IMR-90 (cell line): ENCODE results near the gene RELN. TPM values are rescaled to one million over a fixed set of nuclear protein-coding genes. Genes with fewer than 3 reads are reported as not detected.

Experiments used
- ATAC-seq: fragments of 200-7000 bp; cut with Tn5 transposase; 2 replicates; pipeline ENCODE4 v1.9.1; 2020; ENCODE audit warnings: low read depth, mild to moderate bottlenecking, moderate library complexity
- BruUV-seq: library from RNA; stranded (reverse); fragments of 400-500 nt; replicated peaks from 2 replicates; lab custom pipeline; 2021; lab: Mats Ljungman, UMichigan
- CTCF ChIA-PET: fragments of 300-600 bp; formaldehyde crosslinking; extraction: SDS; loops from one replicate; lab custom pipeline; 2021; ENCODE audit warnings: antibody characterized with exemption; lab: Yijun Ruan, JAX
- POLR2A ChIA-PET: fragments of 300-600 bp; sonication (Branson Sonifier 250); formaldehyde crosslinking; loops from one replicate; lab custom pipeline; 2022; ENCODE audit warnings: antibody characterized with exemption; ENCODE audit not compliant: unreplicated experiment; lab: Charles Lee
- DNase-seq: peaks from one replicate; pipeline ENCODE4 v3.0.0; 2013
- H2AFZ ChIP-seq: replicated peaks from 2 replicates; pipeline ENCODE3; 2013; ENCODE audit warnings: low read length, mild to moderate bottlenecking; ENCODE audit not compliant: poor library complexity
- H2AK5ac ChIP-seq: 2 replicates; pipeline ENCODE4 v1.6.1; 2013; ENCODE audit warnings: low read depth, low read length, inconsistent platforms
- H2AK9ac ChIP-seq: replicated peaks from 2 replicates; pipeline ENCODE3; 2013; ENCODE audit warnings: mild to moderate bottlenecking, low read depth, low read length, moderate library complexity; ENCODE audit not compliant: poor library complexity
- H2BK120ac ChIP-seq: 2 replicates; pipeline ENCODE4 v1.6.1; 2013; ENCODE audit warnings: low read depth, low read length, inconsistent platforms
- H2BK15ac ChIP-seq: 3 replicates; pipeline ENCODE4 v1.6.1; 2013; ENCODE audit warnings: low read depth, low read length, inconsistent platforms
- H2BK20ac ChIP-seq: 2 replicates; pipeline ENCODE4 v1.6.1; 2013; ENCODE audit warnings: low read depth, mild to moderate bottlenecking, inconsistent platforms, low read length, moderate library complexity
- H2BK5ac ChIP-seq: 2 replicates; pipeline ENCODE4 v1.6.1; 2013; ENCODE audit warnings: mild to moderate bottlenecking, low read depth, low read length, inconsistent platforms; ENCODE audit not compliant: poor library complexity, severe bottlenecking
- H3K14ac ChIP-seq: replicated peaks from 2 replicates; pipeline ENCODE4 v1.6.1; 2013; ENCODE audit warnings: low read depth, low read length, inconsistent platforms
- H3K18ac ChIP-seq: 2 replicates; pipeline ENCODE4 v1.6.1; 2013; ENCODE audit warnings: low read depth, low read length, control low read depth
- H3K23ac ChIP-seq: 2 replicates; pipeline ENCODE4 v1.6.1; 2013; ENCODE audit warnings: low read depth, low read length, inconsistent platforms
- H3K27ac ChIP-seq: 2 replicates; pipeline ENCODE4 v1.5.1; 2013; ENCODE audit warnings: mild to moderate bottlenecking, control low read depth, low read length; ENCODE audit not compliant: insufficient read depth
- H3K27me3 ChIP-seq: 2 replicates; pipeline ENCODE4 v1.6.1; 2013; ENCODE audit warnings: low read length; ENCODE audit not compliant: control insufficient read depth, insufficient read depth
- H3K36me3 ChIP-seq: 2 replicates; pipeline ENCODE4 v1.6.1; 2013; ENCODE audit warnings: low read length, mixed read lengths; ENCODE audit not compliant: control insufficient read depth, insufficient read depth
- H3K4ac ChIP-seq: 2 replicates; pipeline ENCODE4 v1.6.1; 2013; ENCODE audit warnings: low read depth, low read length, inconsistent platforms
- H3K4me1 ChIP-seq: 2 replicates; pipeline ENCODE4 v1.6.1; 2013; ENCODE audit warnings: low read length, mixed read lengths; ENCODE audit not compliant: control insufficient read depth, insufficient read depth
- H3K4me2 ChIP-seq: 2 replicates; pipeline ENCODE4 v1.6.1; 2013; ENCODE audit warnings: low read depth, mild to moderate bottlenecking, control low read depth, low read length, moderate library complexity
- H3K4me3 ChIP-seq: 2 replicates; pipeline ENCODE4 v1.5.1; 2013; ENCODE audit warnings: low read depth, mild to moderate bottlenecking, control low read depth, low read length, moderate library complexity; ENCODE audit not compliant: insufficient read depth
- H3K56ac ChIP-seq: 2 replicates; pipeline ENCODE4 v1.6.1; 2013; ENCODE audit warnings: low read length, inconsistent platforms; ENCODE audit not compliant: insufficient read depth; ENCODE audit errors: extremely low read depth
- H3K79me1 ChIP-seq, 2 experiments: 2 replicates each; pipeline ENCODE4 v1.6.1; 2013; ENCODE audit warnings: low read length in 2 of 2, inconsistent platforms in 1 of 2, low read depth in 1 of 2
- H3K9ac ChIP-seq: 2 replicates; pipeline ENCODE4 v1.6.1; 2013; ENCODE audit warnings: low read depth, low read length, control low read depth
- H3K9me1 ChIP-seq: 2 replicates; pipeline ENCODE4 v1.6.1; 2013; ENCODE audit warnings: low read length, inconsistent platforms; ENCODE audit not compliant: insufficient read depth
- H3K9me3 ChIP-seq: 2 replicates; pipeline ENCODE4 v1.6.1; 2013; ENCODE audit warnings: low read length; ENCODE audit not compliant: control insufficient read depth, insufficient read depth
- H4K20me1 ChIP-seq: 2 replicates; pipeline ENCODE4 v1.6.1; 2013; ENCODE audit warnings: low read length, inconsistent platforms; ENCODE audit not compliant: insufficient read depth
- H4K5ac ChIP-seq: 2 replicates; pipeline ENCODE4 v1.6.1; 2013; ENCODE audit warnings: mild to moderate bottlenecking, low read depth, low read length, control low read depth
- H4K8ac ChIP-seq, 2 experiments: 2 replicates each; pipeline ENCODE4 v1.6.1; 2013; ENCODE audit warnings: low read depth in 2 of 2, low read length in 2 of 2, control low read depth in 1 of 2, inconsistent platforms in 1 of 2
- H4K91ac ChIP-seq: 2 replicates; pipeline ENCODE4 v1.6.1; 2013; ENCODE audit warnings: low read depth, low read length, inconsistent platforms; ENCODE audit not compliant: insufficient read depth
- BHLHE40 ChIP-seq: fragments of 150-350 bp; IDR thresholded peaks from 2 replicates; pipeline ENCODE4 v1.6.1; 2016; ENCODE audit warnings: mild to moderate bottlenecking, low read depth, low read length
- CEBPB ChIP-seq: IDR thresholded peaks from 2 replicates; pipeline ENCODE4 v1.6.1; 2012; ENCODE audit warnings: low read depth, low read length, improper control_type of control experiment
- CHD1 ChIP-seq: IDR thresholded peaks from 2 replicates; pipeline ENCODE4 v1.6.1; 2012; ENCODE audit warnings: low read depth, low read length, improper control_type of control experiment
- CTCF ChIP-seq: conservative IDR thresholded peaks from 2 replicates; pipeline ENCODE4 v1.5.1; 2012; ENCODE audit warnings: mild to moderate bottlenecking, low read depth, low read length, improper control_type of control experiment
- ELK1 ChIP-seq: fragments of 150-350 bp; IDR thresholded peaks from 2 replicates; pipeline ENCODE4 v1.6.1; 2016; ENCODE audit warnings: low read depth, mild to moderate bottlenecking, low read length, moderate library complexity, borderline replicate concordance
- FOS ChIP-seq: fragments of 150-350 bp; IDR thresholded peaks from 2 replicates; pipeline ENCODE4 v1.6.1; 2016; ENCODE audit warnings: low read depth, low read length
- MAFK ChIP-seq: IDR thresholded peaks from 2 replicates; pipeline ENCODE4 v1.6.1; 2012; ENCODE audit warnings: low read depth, low read length, improper control_type of control experiment
- MAZ ChIP-seq: IDR thresholded peaks from 2 replicates; pipeline ENCODE4 v1.6.1; 2012; ENCODE audit warnings: low read depth, mild to moderate bottlenecking, low read length, improper control_type of control experiment, moderate library complexity, borderline replicate concordance
- MXI1 ChIP-seq: IDR thresholded peaks from 2 replicates; pipeline ENCODE4 v1.6.1; 2012; ENCODE audit warnings: low read depth, mild to moderate bottlenecking, low read length, moderate library complexity, borderline replicate concordance
- NFE2L2 ChIP-seq: fragments of 150-350 bp; IDR thresholded peaks from 2 replicates; pipeline ENCODE4 v1.6.1; 2016; ENCODE audit warnings: low read depth, mild to moderate bottlenecking, low read length
- POLR2A ChIP-seq: IDR thresholded peaks from 2 replicates; pipeline ENCODE4 v1.6.1; 2012; ENCODE audit warnings: mild to moderate bottlenecking, low read depth, low read length
- RAD21 ChIP-seq: IDR thresholded peaks from 2 replicates; pipeline ENCODE4 v1.6.1; 2012; ENCODE audit warnings: low read length, improper control_type of control experiment
- RCOR1 ChIP-seq: IDR thresholded peaks from 2 replicates; pipeline ENCODE4 v1.6.1; 2012; ENCODE audit warnings: mild to moderate bottlenecking, low read length, improper control_type of control experiment; ENCODE audit not compliant: insufficient replicate concordance
- RFX5 ChIP-seq: IDR thresholded peaks from 2 replicates; pipeline ENCODE4 v1.8.0; 2012; ENCODE audit warnings: low read depth, mild to moderate bottlenecking, low read length, moderate library complexity
- SMC3 ChIP-seq: fragments of 150-350 bp; IDR thresholded peaks from 2 replicates; pipeline ENCODE4 v1.6.1; 2016; ENCODE audit warnings: low read depth, mild to moderate bottlenecking, antibody characterized with exemption, low read length, moderate library complexity
- USF2 ChIP-seq: fragments of 150-350 bp; IDR thresholded peaks from 2 replicates; pipeline ENCODE4 v1.6.1; 2017; ENCODE audit warnings: mild to moderate bottlenecking, antibody characterized with exemption, low read length, low read depth
- WGBS, 2 experiments: methylation state at CpG; one replicate each; pipeline versions ENCODE4 v1.1.5 to v1.1.7; 2013; ENCODE audit warnings: missing lambda C conversion rate in 2 of 2; ENCODE audit not compliant: insufficient read length in 1 of 2; ENCODE audit errors: extremely low coverage in 2 of 2; 5-methylcytosine and 5-hydroxymethylcytosine counted together
- dilution Hi-C: fragments of 300-500 bp; cut with HindIII; formaldehyde crosslinking; loops from one replicate; pipeline ENCODE4 v1.14.3; 2018; ENCODE audit warnings: low sequenced_read_pairs; ENCODE audit not compliant: unreplicated experiment
- in situ Hi-C: fragments of 300-500 bp; cut with MboI; formaldehyde crosslinking; loops from 3 replicates; pipeline ENCODE4 v1.14.3; 2019; ENCODE audit warnings: low sequenced_read_pairs, inconsistent platforms, mixed read lengths
- intact Hi-C: fragments of 100-400 bp; cut with micrococcal nuclease; formaldehyde crosslinking; loops from 2 replicates; pipeline ENCODE4 v1.10.0; 2022
- polyA plus RNA-seq, 3 experiments: library from polyadenylated mRNA; depleted of rRNA; stranded (reverse); fragments of >200 nt; gene quantifications; 2 replicates each; pipeline ENCODE4 v1.2.3, GENCODE V29; 2012; ENCODE audit warnings: low replicate concordance in 1 of 3
- total RNA-seq: library from RNA; depleted of rRNA; stranded (reverse); fragments of >200 nt; gene quantifications from 2 replicates; pipeline ENCODE4 v1.2.3, GENCODE V29; 2012

The RELN gene
- total and polyA plus RNA-seq, 2 of the 4 experiments (the other 2 are of a cell fraction), result 14.7 to 23.7 TPM

- no peak overlapping the region for H3K9ac ChIP-seq
- dilution Hi-C loops (no loop called here), intact Hi-C loops (no loop called here), in situ Hi-C loops (no loop called here)
- no peaks in the 10 kb centered on the region for H3K79me1 ChIP-seq
- H2BK20ac ChIP-seq, result no peak overlapping the region
- 0 out of 2 replicates have a peak, but pooled peaks cover 1% of the 10 kb centered on the region for H3K4me1 ChIP-seq
- H3K36me3 ChIP-seq, result peaks cover 4% of the 10 kb centered on the region; the same call in 1 of the 2 replicates
- H3K27ac ChIP-seq, result no peak overlapping the region
- H3K18ac ChIP-seq, result no peak overlapping the region
- H2BK120ac ChIP-seq, result no peak overlapping the region
- no peak overlapping the region for H2BK15ac ChIP-seq
- H3K14ac ChIP-seq, result no peak overlapping the region
- H3K23ac ChIP-seq, result no peak overlapping the region; the same call in 1 of the 2 replicates
- no peak overlapping the region for H2AFZ ChIP-seq
- H2BK5ac ChIP-seq, result no peak overlapping the region
- no peak overlapping the region for H3K4me3 ChIP-seq
- no peaks in the 10 kb centered on the region for H3K9me3 ChIP-seq
- ATAC-seq (no peak), DNase-seq (no peak)
- no peak overlapping the region for H3K4me2 ChIP-seq
- no peak overlapping the region for H2AK9ac ChIP-seq
- no peaks in the 10 kb centered on the region for H3K27me3 ChIP-seq
- no peak overlapping the region for H3K56ac ChIP-seq
- no TSS peak for BruUV-seq
- POLR2A ChIA-PET, result no interaction called here
- H4K8ac ChIP-seq, result no peak overlapping the region
- 0 out of 2 replicates have a peak, but pooled peaks cover 3% of the 10 kb centered on the region for H3K9me1 ChIP-seq
- no peak overlapping the region for H2AK5ac ChIP-seq
- CTCF ChIA-PET, result no interaction called here
- no peak overlapping the region for H4K91ac ChIP-seq
- H4K20me1 ChIP-seq, result no peaks in the 10 kb centered on the region
- no peak overlapping the region for H3K4ac ChIP-seq
- H4K5ac ChIP-seq, result no peak overlapping the region
- 82% methylated on average over 6 of the region's 8 CpGs; no CpG with 5 or more reads in 1 of the 2 experiments for WGBS, 2 experiments
- TF ChIP-seq BHLHE40, result no peak
- no peak for TF ChIP-seq CHD1
- TF ChIP-seq MAFK, result no peak
- TF ChIP-seq NFE2L2, result no peak
- TF ChIP-seq RFX5, result no peak
- no peak for TF ChIP-seq CEBPB
- no peak for TF ChIP-seq RAD21
- TF ChIP-seq MXI1, result no peak
- no peak for TF ChIP-seq USF2
- no peak for TF ChIP-seq SMC3
- no peak for TF ChIP-seq CTCF
- no peak for TF ChIP-seq FOS
- TF ChIP-seq MAZ, result no peak
- no peak for TF ChIP-seq ELK1
- no peak for TF ChIP-seq RCOR1
- TF ChIP-seq POLR2A, result no peak
Observed at GRCh38 chr7:103539875-103540274, 449.6 kb downstream of the RELN start.
